ENCODE results near the gene NAV3. TPM values are rescaled to one million over a fixed set of nuclear protein-coding genes. Genes with fewer than 3 reads are reported as not detected.

The NAV3 gene
- total RNA-seq, 1 experiment from 2014 or later, result 2.5 TPM

GRCh38 chr12:78040111-78040510, 209.4 kb downstream of the NAV3 start:
- intact Hi-C loops (cut with micrococcal nuclease; ENCODE audit: unreplicated experiment), result no loop called here
- DNase-seq (ENCODE audit: low read depth, low spot score) (no peak), ATAC-seq (no peak)
- H3K36me3 ChIP-seq (ENCODE audit: control insufficient read depth, insufficient read depth, low read length), result no peaks in the 10 kb centered on the region
- H3K27me3 ChIP-seq (ENCODE audit: control insufficient read depth, insufficient read depth, low read length), result no peaks in the 10 kb centered on the region
- in situ Hi-C loops (cut with HindIII; ENCODE audit: low pct_unique_long_range_greater_than_20kb, low sequenced_read_pairs), result no loop called here
- no peaks in the 10 kb centered on the region for H3K9me3 ChIP-seq (ENCODE audit: control insufficient read depth, insufficient read depth, low read depth, low read length)
- POLR2A ChIA-PET, result no interaction called here
- H3K27ac ChIP-seq (ENCODE audit: low read length), result no peak overlapping the region
- BruUV-seq (replicated peaks), result no TSS peak
- CTCF ChIA-PET, result no interaction called here
- H3K4me3 ChIP-seq (ENCODE audit: low read depth in 2 of 2, low read length in 2 of 2), result no peak overlapping the region
- H3K4me1 ChIP-seq (ENCODE audit: control insufficient read depth, insufficient read depth, low read length), result no peaks in the 10 kb centered on the region
- TF ChIP-seq TCF7L2 (IDR thresholded peaks at IDR 0.05; ENCODE audit: low read depth, low read length), result no peak
- TF ChIP-seq REST (IDR thresholded peaks at IDR 0.05; ENCODE audit: insufficient read depth in 1 of 2, low read depth in 2 of 2, low read length in 1 of 2), result no peak

DNA sequence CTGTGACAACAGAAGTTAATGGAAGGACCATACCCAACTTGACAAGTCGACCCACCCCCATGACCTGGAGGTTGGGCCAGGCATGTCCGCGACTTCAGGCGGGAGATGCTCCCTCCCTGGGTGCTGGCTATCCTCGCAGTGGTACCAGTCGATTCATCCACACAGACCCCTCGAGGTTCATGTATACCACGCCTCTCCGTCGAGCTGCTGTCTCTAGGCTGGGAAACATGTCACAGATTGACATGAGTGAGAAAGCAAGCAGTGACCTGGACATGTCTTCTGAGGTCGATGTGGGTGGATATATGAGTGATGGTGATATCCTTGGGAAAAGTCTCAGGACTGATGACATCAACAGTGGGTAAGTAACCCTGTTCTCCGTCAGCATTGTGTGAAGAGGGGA, 220.1 kb downstream of the NAV3 start:
- Histone ChIP-seq H3K27me3 (ENCODE audit: control insufficient read depth, insufficient read depth, low read length) (no peaks in the 10 kb centered on the region), H3K4me1 (ENCODE audit: control insufficient read depth, insufficient read depth, low read length) (no peaks in the 10 kb centered on the region), H3K27ac (ENCODE audit: low read length) (no peak overlapping the region), H3K9me3 (ENCODE audit: control insufficient read depth, insufficient read depth, low read depth, low read length) (no peaks in the 10 kb centered on the region), H3K36me3 (ENCODE audit: control insufficient read depth, insufficient read depth, low read length) (no peaks in the 10 kb centered on the region), H3K4me3 (ENCODE audit: low read depth in 2 of 2, low read length in 2 of 2) (no peak overlapping the region)
- no peak for TF ChIP-seq SIN3A (IDR thresholded peaks at IDR 0.05; ENCODE audit: borderline replicate concordance, insufficient read depth, low read depth, low read length)
- no peak for TF ChIP-seq POLR2AphosphoS5 (IDR thresholded peaks at IDR 0.05; ENCODE audit: low read depth, low read length)
- no peak for TF ChIP-seq REST (IDR thresholded peaks at IDR 0.05; ENCODE audit: insufficient read depth in 1 of 2, low read depth in 2 of 2, low read length in 1 of 2)
- TF ChIP-seq, protein P1, sequence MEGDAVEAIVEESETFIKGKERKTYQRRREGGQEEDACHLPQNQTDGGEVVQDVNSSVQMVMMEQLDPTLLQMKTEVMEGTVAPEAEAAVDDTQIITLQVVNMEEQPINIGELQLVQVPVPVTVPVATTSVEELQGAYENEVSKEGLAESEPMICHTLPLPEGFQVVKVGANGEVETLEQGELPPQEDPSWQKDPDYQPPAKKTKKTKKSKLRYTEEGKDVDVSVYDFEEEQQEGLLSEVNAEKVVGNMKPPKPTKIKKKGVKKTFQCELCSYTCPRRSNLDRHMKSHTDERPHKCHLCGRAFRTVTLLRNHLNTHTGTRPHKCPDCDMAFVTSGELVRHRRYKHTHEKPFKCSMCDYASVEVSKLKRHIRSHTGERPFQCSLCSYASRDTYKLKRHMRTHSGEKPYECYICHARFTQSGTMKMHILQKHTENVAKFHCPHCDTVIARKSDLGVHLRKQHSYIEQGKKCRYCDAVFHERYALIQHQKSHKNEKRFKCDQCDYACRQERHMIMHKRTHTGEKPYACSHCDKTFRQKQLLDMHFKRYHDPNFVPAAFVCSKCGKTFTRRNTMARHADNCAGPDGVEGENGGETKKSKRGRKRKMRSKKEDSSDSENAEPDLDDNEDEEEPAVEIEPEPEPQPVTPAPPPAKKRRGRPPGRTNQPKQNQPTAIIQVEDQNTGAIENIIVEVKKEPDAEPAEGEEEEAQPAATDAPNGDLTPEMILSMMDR (IDR thresholded peaks at IDR 0.05), result no peak
- TF ChIP-seq TCF7L2 (IDR thresholded peaks at IDR 0.05; ENCODE audit: low read depth, low read length), result no peak
- ATAC-seq (no peak), DNase-seq (ENCODE audit: low read depth, low spot score) (no peak)
- no TSS peak for BruUV-seq (replicated peaks)
- intact Hi-C loops (cut with micrococcal nuclease; ENCODE audit: unreplicated experiment), result no loop called here
- in situ Hi-C loops (cut with HindIII; ENCODE audit: low pct_unique_long_range_greater_than_20kb, low sequenced_read_pairs), result no loop called here
- CTCF ChIA-PET, result no interaction called here
- POLR2A ChIA-PET, result no interaction called here
